ENCODE results near the gene PNMA1. TPM values are rescaled to one million over a fixed set of nuclear protein-coding genes. Genes with fewer than 3 reads are reported as not detected.

PNMA1 gene
- total and polyA plus RNA-seq, 2 of the 13 experiments (the other 11 are each of a cell fraction or from before 2014, with no cell fraction given): 7.0 to 8.3 TPM

DNA sequence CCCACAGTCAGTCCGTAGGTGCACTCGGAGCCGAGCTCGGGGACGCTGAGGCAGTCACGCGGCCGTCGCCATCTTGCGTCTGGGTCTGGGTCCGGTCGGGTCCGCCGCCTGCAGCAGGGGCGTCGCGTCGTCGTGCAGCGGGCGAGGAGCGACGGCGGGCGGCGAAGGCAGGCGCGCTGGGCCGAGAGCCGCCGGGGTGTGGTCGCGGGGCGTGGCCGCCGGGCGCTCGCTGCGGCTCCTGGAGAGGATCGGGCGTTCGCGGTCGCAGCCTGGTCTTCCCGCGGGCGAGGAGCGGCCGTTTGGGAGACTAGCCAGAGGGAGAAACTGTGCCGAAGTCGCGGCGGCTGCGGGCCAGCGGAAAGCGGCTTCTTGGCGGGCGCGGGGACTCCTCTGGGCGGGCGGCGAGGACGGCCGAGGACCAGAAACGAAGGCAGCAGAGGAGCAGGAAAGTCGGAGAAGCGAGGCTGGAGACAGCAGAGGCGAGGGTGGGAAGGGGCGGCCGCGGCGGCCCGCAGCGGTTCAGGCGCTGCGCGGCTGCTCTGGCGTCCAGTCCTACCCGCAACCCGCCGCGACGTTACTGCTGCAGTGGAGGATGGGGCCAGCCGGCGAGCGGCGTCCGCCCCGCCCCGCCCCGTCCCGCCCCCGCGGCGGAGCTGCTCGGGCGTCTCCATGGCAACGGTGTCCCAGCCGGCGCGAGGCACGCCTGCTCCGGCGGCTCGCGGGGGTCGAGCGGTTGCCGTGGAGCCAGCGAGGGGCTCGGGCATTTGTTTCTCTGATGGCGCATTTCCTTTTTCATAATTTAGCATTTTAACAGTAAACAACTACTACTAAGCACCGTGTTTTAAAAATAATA, at the start of gene PNMA1 (continued):
- TF ChIP-seq, protein P1, sequence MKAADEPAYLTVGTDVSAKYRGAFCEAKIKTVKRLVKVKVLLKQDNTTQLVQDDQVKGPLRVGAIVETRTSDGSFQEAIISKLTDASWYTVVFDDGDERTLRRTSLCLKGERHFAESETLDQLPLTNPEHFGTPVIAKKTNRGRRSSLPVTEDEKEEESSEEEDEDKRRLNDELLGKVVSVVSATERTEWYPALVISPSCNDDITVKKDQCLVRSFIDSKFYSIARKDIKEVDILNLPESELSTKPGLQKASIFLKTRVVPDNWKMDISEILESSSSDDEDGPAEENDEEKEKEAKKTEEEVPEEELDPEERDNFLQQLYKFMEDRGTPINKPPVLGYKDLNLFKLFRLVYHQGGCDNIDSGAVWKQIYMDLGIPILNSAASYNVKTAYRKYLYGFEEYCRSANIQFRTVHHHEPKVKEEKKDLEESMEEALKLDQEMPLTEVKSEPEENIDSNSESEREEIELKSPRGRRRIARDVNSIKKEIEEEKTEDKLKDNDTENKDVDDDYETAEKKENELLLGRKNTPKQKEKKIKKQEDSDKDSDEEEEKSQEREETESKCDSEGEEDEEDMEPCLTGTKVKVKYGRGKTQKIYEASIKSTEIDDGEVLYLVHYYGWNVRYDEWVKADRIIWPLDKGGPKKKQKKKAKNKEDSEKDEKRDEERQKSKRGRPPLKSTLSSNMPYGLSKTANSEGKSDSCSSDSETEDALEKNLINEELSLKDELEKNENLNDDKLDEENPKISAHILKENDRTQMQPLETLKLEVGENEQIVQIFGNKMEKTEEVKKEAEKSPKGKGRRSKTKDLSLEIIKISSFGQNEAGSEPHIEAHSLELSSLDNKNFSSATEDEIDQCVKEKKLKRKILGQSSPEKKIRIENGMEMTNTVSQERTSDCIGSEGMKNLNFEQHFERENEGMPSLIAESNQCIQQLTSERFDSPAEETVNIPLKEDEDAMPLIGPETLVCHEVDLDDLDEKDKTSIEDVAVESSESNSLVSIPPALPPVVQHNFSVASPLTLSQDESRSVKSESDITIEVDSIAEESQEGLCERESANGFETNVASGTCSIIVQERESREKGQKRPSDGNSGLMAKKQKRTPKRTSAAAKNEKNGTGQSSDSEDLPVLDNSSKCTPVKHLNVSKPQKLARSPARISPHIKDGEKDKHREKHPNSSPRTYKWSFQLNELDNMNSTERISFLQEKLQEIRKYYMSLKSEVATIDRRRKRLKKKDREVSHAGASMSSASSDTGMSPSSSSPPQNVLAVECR (CRISPR knock-in tag; IDR thresholded peaks at IDR 0.05; ENCODE audit: borderline replicate concordance): peak; percentile 91
- TF ChIP-seq ZNF546 (CRISPR knock-in tag; conservative IDR thresholded peaks at IDR 0.05) (peak; percentile 36; the same call in 1 of the 2 replicates), CHD2 (IDR thresholded peaks at IDR 0.05; ENCODE audit: low read depth, low read length) (no peak), ZNF549 (CRISPR knock-in tag; IDR thresholded peaks at IDR 0.05) (no peak), NFIB (CRISPR knock-in tag; IDR thresholded peaks at IDR 0.05; ENCODE audit: borderline replicate concordance) (no peak), PHF8 (CRISPR knock-in tag; IDR thresholded peaks at IDR 0.05) (peak; percentile 76), NCOA1 (CRISPR knock-in tag; IDR thresholded peaks at IDR 0.05) (no peak), MED13 (CRISPR knock-in tag; IDR thresholded peaks at IDR 0.05) (no peak), SATB2 (CRISPR knock-in tag; IDR thresholded peaks at IDR 0.05) (no peak), ZNF605 (CRISPR knock-in tag; IDR thresholded peaks at IDR 0.05) (peak; percentile 70; the same call in 1 of the 2 replicates), XRCC5 (optimal IDR thresholded peaks at IDR 0.05; ENCODE audit: low read length) (no peak), ZNF577 (CRISPR knock-in tag; IDR thresholded peaks at IDR 0.05; ENCODE audit: borderline replicate concordance, low read depth) (no peak), ZKSCAN8 (CRISPR knock-in tag; IDR thresholded peaks at IDR 0.05; ENCODE audit: borderline replicate concordance) (no peak), NCOA2 (CRISPR knock-in tag; IDR thresholded peaks at IDR 0.05) (no peak), CBX1 (IDR thresholded peaks at IDR 0.05; ENCODE audit: low read depth) (no peak), AGO1 (IDR thresholded peaks at IDR 0.05; ENCODE audit: low read depth, low read length, poor library complexity, severe bottlenecking) (peak; percentile 54)
- TF ChIP-seq, protein P2, sequence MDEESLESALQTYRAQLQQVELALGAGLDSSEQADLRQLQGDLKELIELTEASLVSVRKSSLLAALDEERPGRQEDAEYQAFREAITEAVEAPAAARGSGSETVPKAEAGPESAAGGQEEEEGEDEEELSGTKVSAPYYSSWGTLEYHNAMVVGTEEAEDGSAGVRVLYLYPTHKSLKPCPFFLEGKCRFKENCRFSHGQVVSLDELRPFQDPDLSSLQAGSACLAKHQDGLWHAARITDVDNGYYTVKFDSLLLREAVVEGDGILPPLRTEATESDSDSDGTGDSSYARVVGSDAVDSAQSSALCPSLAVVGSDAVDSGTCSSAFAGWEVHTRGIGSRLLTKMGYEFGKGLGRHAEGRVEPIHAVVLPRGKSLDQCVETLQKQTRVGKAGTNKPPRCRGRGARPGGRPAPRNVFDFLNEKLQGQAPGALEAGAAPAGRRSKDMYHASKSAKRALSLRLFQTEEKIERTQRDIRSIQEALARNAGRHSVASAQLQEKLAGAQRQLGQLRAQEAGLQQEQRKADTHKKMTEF (CRISPR knock-in tag; IDR thresholded peaks at IDR 0.05): peak; percentile 32; the same call in 1 of the 2 replicates
- TF ChIP-seq, protein P3, sequence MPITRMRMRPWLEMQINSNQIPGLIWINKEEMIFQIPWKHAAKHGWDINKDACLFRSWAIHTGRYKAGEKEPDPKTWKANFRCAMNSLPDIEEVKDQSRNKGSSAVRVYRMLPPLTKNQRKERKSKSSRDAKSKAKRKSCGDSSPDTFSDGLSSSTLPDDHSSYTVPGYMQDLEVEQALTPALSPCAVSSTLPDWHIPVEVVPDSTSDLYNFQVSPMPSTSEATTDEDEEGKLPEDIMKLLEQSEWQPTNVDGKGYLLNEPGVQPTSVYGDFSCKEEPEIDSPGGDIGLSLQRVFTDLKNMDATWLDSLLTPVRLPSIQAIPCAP (CRISPR knock-in tag; IDR thresholded peaks at IDR 0.05; ENCODE audit: low read depth): peak; percentile 67; the same call in 1 of the 2 replicates
- TF ChIP-seq, protein P4, sequence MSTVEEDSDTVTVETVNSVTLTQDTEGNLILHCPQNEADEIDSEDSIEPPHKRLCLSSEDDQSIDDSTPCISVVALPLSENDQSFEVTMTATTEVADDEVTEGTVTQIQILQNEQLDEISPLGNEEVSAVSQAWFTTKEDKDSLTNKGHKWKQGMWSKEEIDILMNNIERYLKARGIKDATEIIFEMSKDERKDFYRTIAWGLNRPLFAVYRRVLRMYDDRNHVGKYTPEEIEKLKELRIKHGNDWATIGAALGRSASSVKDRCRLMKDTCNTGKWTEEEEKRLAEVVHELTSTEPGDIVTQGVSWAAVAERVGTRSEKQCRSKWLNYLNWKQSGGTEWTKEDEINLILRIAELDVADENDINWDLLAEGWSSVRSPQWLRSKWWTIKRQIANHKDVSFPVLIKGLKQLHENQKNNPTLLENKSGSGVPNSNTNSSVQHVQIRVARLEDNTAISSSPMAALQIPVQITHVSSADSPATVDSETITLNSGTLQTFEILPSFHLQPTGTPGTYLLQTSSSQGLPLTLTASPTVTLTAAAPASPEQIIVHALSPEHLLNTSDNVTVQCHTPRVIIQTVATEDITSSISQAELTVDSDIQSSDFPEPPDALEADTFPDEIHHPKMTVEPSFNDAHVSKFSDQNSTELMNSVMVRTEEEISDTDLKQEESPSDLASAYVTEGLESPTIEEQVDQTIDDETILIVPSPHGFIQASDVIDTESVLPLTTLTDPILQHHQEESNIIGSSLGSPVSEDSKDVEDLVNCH (CRISPR knock-in tag; IDR thresholded peaks at IDR 0.05): no peak; the same call in 1 of the 2 replicates
- TF ChIP-seq, protein P5, sequence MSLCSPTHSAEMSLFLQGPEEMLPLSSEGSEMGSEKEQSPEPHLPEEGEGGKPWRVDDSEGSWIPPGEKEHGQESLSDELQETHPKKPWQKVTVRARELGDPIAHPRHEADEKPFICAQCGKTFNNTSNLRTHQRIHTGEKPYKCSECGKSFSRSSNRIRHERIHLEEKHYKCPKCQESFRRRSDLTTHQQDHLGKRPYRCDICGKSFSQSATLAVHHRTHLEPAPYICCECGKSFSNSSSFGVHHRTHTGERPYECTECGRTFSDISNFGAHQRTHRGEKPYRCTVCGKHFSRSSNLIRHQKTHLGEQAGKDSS (CRISPR knock-in tag; IDR thresholded peaks at IDR 0.05; ENCODE audit: borderline replicate concordance, low read depth): peak; percentile 72; the same call in 1 of the 2 replicates

All from HepG2 (cell line).